Measurements from ENCODE around the gene USP5.

USP5 gene

GRCh38 chr12:6851921-6852650, at the start of gene USP5:
Gene USP5 (plus strand): TSS chr12:6852150. CDS start chr12:6852180, 30 bp downstream.
- peak within 1 kb of the TSS; percentile 98 to 100 for H3K27ac ChIP-seq (ENCODE audit: low read depth in 2 of 2, low read length in 2 of 2)
- H3K36me3 ChIP-seq (ENCODE audit: control insufficient read depth in 2 of 2, insufficient read depth in 2 of 2, low read length in 2 of 2) = peaks cover 11 to 24% of the 10 kb centered on the region in 2 donors
- H3K4me1 ChIP-seq (ENCODE audit: control insufficient read depth in 2 of 2, insufficient read depth in 2 of 2, low read length in 2 of 2) = peaks cover 13 to 18% of the 10 kb centered on the region in 2 donors
- H3K9ac ChIP-seq (ENCODE audit: low read depth in 1 of 2, low read length in 2 of 2) = peak within 1 kb of the TSS; percentile 92 to 93
- H3K27me3 ChIP-seq (ENCODE audit: control insufficient read depth in 2 of 2, insufficient read depth in 2 of 2, low read length in 2 of 2) = no peaks in the 10 kb centered on the region
- peak within 1 kb of the TSS; percentile 99 to 100 for H3K4me3 ChIP-seq (ENCODE audit: low read length in 2 of 2)
- no peaks in the 10 kb centered on the region for H3K9me3 ChIP-seq (ENCODE audit: control insufficient read depth in 2 of 2, low read length in 2 of 2)

GRCh38 chr12:6807170-6807569, 44.8 kb upstream of the USP5 start:
- H3K27me3 ChIP-seq (ENCODE audit: control insufficient read depth in 2 of 2, insufficient read depth in 2 of 2, low read length in 2 of 2) = no peaks in the 10 kb centered on the region
- H3K36me3 ChIP-seq (ENCODE audit: control insufficient read depth in 2 of 2, insufficient read depth in 2 of 2, low read length in 2 of 2) = no peaks in the 10 kb centered on the region
- no peak overlapping the region for H3K27ac ChIP-seq (ENCODE audit: low read depth in 2 of 2, low read length in 2 of 2)
- H3K9ac ChIP-seq (ENCODE audit: low read depth in 1 of 2, low read length in 2 of 2) = no peak overlapping the region
- H3K9me3 ChIP-seq (ENCODE audit: control insufficient read depth in 2 of 2, low read length in 2 of 2) = no peaks in the 10 kb centered on the region
- H3K4me3 ChIP-seq (ENCODE audit: low read length in 2 of 2) = no peak overlapping the region
- no peaks in the 10 kb centered on the region for H3K4me1 ChIP-seq (ENCODE audit: control insufficient read depth in 2 of 2, insufficient read depth in 2 of 2, low read length in 2 of 2)

- Histone ChIP-seq H3K27me3 (ENCODE audit: control insufficient read depth in 2 of 2, insufficient read depth in 2 of 2, low read length in 2 of 2) (no peaks in the 10 kb centered on the region), H3K4me1 (ENCODE audit: control insufficient read depth in 2 of 2, insufficient read depth in 2 of 2, low read length in 2 of 2) (no peaks in the 10 kb centered on the region), H3K36me3 (ENCODE audit: control insufficient read depth in 2 of 2, insufficient read depth in 2 of 2, low read length in 2 of 2) (no peaks in the 10 kb centered on the region), H3K9ac (ENCODE audit: low read depth in 1 of 2, low read length in 2 of 2) (no peak overlapping the region), H3K4me3 (ENCODE audit: low read length in 2 of 2) (no peak overlapping the region), H3K9me3 (ENCODE audit: control insufficient read depth in 2 of 2, low read length in 2 of 2) (no peaks in the 10 kb centered on the region), H3K27ac (ENCODE audit: low read depth in 2 of 2, low read length in 2 of 2) (no peak overlapping the region)
Observed at GRCh38 chr12:6809056-6809455, 42.9 kb upstream of the USP5 start.

GRCh38 chr12:6810758-6811157, 41.2 kb upstream of the USP5 start:
- Histone ChIP-seq H3K36me3 (ENCODE audit: control insufficient read depth in 2 of 2, insufficient read depth in 2 of 2, low read length in 2 of 2) (peaks cover 0 to 5% of the 10 kb centered on the region in 2 donors), H3K9me3 (ENCODE audit: control insufficient read depth in 2 of 2, low read length in 2 of 2) (no peaks in the 10 kb centered on the region), H3K9ac (ENCODE audit: low read depth in 1 of 2, low read length in 2 of 2) (no peak overlapping the region), H3K4me3 (ENCODE audit: low read length in 2 of 2) (no peak overlapping the region), H3K4me1 (ENCODE audit: control insufficient read depth in 2 of 2, insufficient read depth in 2 of 2, low read length in 2 of 2) (no peaks in the 10 kb centered on the region), H3K27ac (ENCODE audit: low read depth in 2 of 2, low read length in 2 of 2) (no peak overlapping the region), H3K27me3 (ENCODE audit: control insufficient read depth in 2 of 2, insufficient read depth in 2 of 2, low read length in 2 of 2) (no peaks in the 10 kb centered on the region)

GRCh38 chr12:6813363-6813762, 38.6 kb upstream of the USP5 start:
- H3K4me1 ChIP-seq (ENCODE audit: control insufficient read depth in 2 of 2, insufficient read depth in 2 of 2, low read length in 2 of 2) = no peaks in the 10 kb centered on the region
- H3K27me3 ChIP-seq (ENCODE audit: control insufficient read depth in 2 of 2, insufficient read depth in 2 of 2, low read length in 2 of 2) = no peaks in the 10 kb centered on the region
- no peak overlapping the region for H3K9ac ChIP-seq (ENCODE audit: low read depth in 1 of 2, low read length in 2 of 2)
- H3K27ac ChIP-seq (ENCODE audit: low read depth in 2 of 2, low read length in 2 of 2) = no peak overlapping the region
- no peaks in the 10 kb centered on the region for H3K9me3 ChIP-seq (ENCODE audit: control insufficient read depth in 2 of 2, low read length in 2 of 2)
- H3K36me3 ChIP-seq (ENCODE audit: control insufficient read depth in 2 of 2, insufficient read depth in 2 of 2, low read length in 2 of 2) = peaks cover 0 to 10% of the 10 kb centered on the region in 2 donors
- no peak overlapping the region for H3K4me3 ChIP-seq (ENCODE audit: low read length in 2 of 2)

- no peak overlapping the region for H3K4me3 ChIP-seq (ENCODE audit: low read length in 2 of 2)
- H3K4me1 ChIP-seq (ENCODE audit: control insufficient read depth in 2 of 2, insufficient read depth in 2 of 2, low read length in 2 of 2) = no peaks in the 10 kb centered on the region
- peaks cover 0 to 10% of the 10 kb centered on the region in 2 donors for H3K36me3 ChIP-seq (ENCODE audit: control insufficient read depth in 2 of 2, insufficient read depth in 2 of 2, low read length in 2 of 2)
- no peak overlapping the region for H3K27ac ChIP-seq (ENCODE audit: low read depth in 2 of 2, low read length in 2 of 2)
- no peaks in the 10 kb centered on the region for H3K9me3 ChIP-seq (ENCODE audit: control insufficient read depth in 2 of 2, low read length in 2 of 2)
- H3K9ac ChIP-seq (ENCODE audit: low read depth in 1 of 2, low read length in 2 of 2) = no peak overlapping the region
- H3K27me3 ChIP-seq (ENCODE audit: control insufficient read depth in 2 of 2, insufficient read depth in 2 of 2, low read length in 2 of 2) = peaks cover 5 to 6% of the 10 kb centered on the region in 2 donors
Observed at GRCh38 chr12:6816598-6816997, 35.4 kb upstream of the USP5 start.

- Histone ChIP-seq H3K4me1 (ENCODE audit: control insufficient read depth in 2 of 2, insufficient read depth in 2 of 2, low read length in 2 of 2) (peaks cover 0 to 3% of the 10 kb centered on the region in 2 donors), H3K4me3 (ENCODE audit: low read length in 2 of 2) (no peak overlapping the region), H3K27me3 (ENCODE audit: control insufficient read depth in 2 of 2, insufficient read depth in 2 of 2, low read length in 2 of 2) (peaks cover 5 to 11% of the 10 kb centered on the region in 2 donors), H3K9ac (ENCODE audit: low read depth in 1 of 2, low read length in 2 of 2) (no peak overlapping the region), H3K36me3 (ENCODE audit: control insufficient read depth in 2 of 2, insufficient read depth in 2 of 2, low read length in 2 of 2) (peaks cover 0 to 10% of the 10 kb centered on the region in 2 donors), H3K9me3 (ENCODE audit: control insufficient read depth in 2 of 2, low read length in 2 of 2) (no peaks in the 10 kb centered on the region), H3K27ac (ENCODE audit: low read depth in 2 of 2, low read length in 2 of 2) (no peak overlapping the region)
Observed at GRCh38 chr12:6817098-6817497, 34.9 kb upstream of the USP5 start.

GRCh38 chr12:6817662-6818157, 34.2 kb upstream of the USP5 start:
- no peak overlapping the region for H3K4me3 ChIP-seq (ENCODE audit: low read length in 2 of 2)
- no peak overlapping the region for H3K27ac ChIP-seq (ENCODE audit: low read depth in 2 of 2, low read length in 2 of 2)
- H3K9ac ChIP-seq (ENCODE audit: low read depth in 1 of 2, low read length in 2 of 2) = no peak overlapping the region
- no peaks in the 10 kb centered on the region for H3K9me3 ChIP-seq (ENCODE audit: control insufficient read depth in 2 of 2, low read length in 2 of 2)
- peaks cover 10 to 17% of the 10 kb centered on the region in 2 donors for H3K27me3 ChIP-seq (ENCODE audit: control insufficient read depth in 2 of 2, insufficient read depth in 2 of 2, low read length in 2 of 2)
- H3K36me3 ChIP-seq (ENCODE audit: control insufficient read depth in 2 of 2, insufficient read depth in 2 of 2, low read length in 2 of 2) = peaks cover 0 to 10% of the 10 kb centered on the region in 2 donors
- peaks cover 0 to 3% of the 10 kb centered on the region in 2 donors for H3K4me1 ChIP-seq (ENCODE audit: control insufficient read depth in 2 of 2, insufficient read depth in 2 of 2, low read length in 2 of 2)

- Histone ChIP-seq H3K36me3 (ENCODE audit: control insufficient read depth in 2 of 2, insufficient read depth in 2 of 2, low read length in 2 of 2) (peaks cover 0 to 10% of the 10 kb centered on the region in 2 donors), H3K4me1 (ENCODE audit: control insufficient read depth in 2 of 2, insufficient read depth in 2 of 2, low read length in 2 of 2) (peaks cover 0 to 3% of the 10 kb centered on the region in 2 donors), H3K27me3 (ENCODE audit: control insufficient read depth in 2 of 2, insufficient read depth in 2 of 2, low read length in 2 of 2) (peaks cover 14 to 22% of the 10 kb centered on the region in 2 donors), H3K4me3 (ENCODE audit: low read length in 2 of 2) (no peak overlapping the region), H3K9ac (ENCODE audit: low read depth in 1 of 2, low read length in 2 of 2) (no peak overlapping the region), H3K9me3 (ENCODE audit: control insufficient read depth in 2 of 2, low read length in 2 of 2) (no peaks in the 10 kb centered on the region), H3K27ac (ENCODE audit: low read depth in 2 of 2, low read length in 2 of 2) (no peak overlapping the region)
Observed at GRCh38 chr12:6818222-6818621, 33.7 kb upstream of the USP5 start.

GRCh38 chr12:6818645-6819044, 33.3 kb upstream of the USP5 start:
- Histone ChIP-seq H3K27ac (ENCODE audit: low read depth in 2 of 2, low read length in 2 of 2) (no peak overlapping the region), H3K9me3 (ENCODE audit: control insufficient read depth in 2 of 2, low read length in 2 of 2) (no peaks in the 10 kb centered on the region), H3K36me3 (ENCODE audit: control insufficient read depth in 2 of 2, insufficient read depth in 2 of 2, low read length in 2 of 2) (peaks cover 0 to 10% of the 10 kb centered on the region in 2 donors), H3K27me3 (ENCODE audit: control insufficient read depth in 2 of 2, insufficient read depth in 2 of 2, low read length in 2 of 2) (peaks cover 14 to 25% of the 10 kb centered on the region in 2 donors), H3K9ac (ENCODE audit: low read depth in 1 of 2, low read length in 2 of 2) (no peak overlapping the region), H3K4me3 (ENCODE audit: low read length in 2 of 2) (no peak overlapping the region), H3K4me1 (ENCODE audit: control insufficient read depth in 2 of 2, insufficient read depth in 2 of 2, low read length in 2 of 2) (peaks cover 0 to 3% of the 10 kb centered on the region in 2 donors)

Measured in mucosa of rectum (tissue), 2 donors.